Measurements from ENCODE around the gene HERC4. TPM values are rescaled to one million over a fixed set of nuclear protein-coding genes. Genes with fewer than 3 reads are reported as not detected.
"Not testable (repeated sequence)": the region's sequence is repeated elsewhere in the genome, so short reads cannot be mapped to it uniquely, and the experiment has no call there.

The HERC4 gene
- total RNA-seq, 1 donor from 2014 or later: 43.0 TPM

- intact Hi-C loops (cut with DNase I): no loop called here
- no peak for DNase-seq (ENCODE audit: low spot score)
These were observed 96.3 kb downstream of the HERC4 start for GRCh38 chr10:67978749-67979148.

DNA sequence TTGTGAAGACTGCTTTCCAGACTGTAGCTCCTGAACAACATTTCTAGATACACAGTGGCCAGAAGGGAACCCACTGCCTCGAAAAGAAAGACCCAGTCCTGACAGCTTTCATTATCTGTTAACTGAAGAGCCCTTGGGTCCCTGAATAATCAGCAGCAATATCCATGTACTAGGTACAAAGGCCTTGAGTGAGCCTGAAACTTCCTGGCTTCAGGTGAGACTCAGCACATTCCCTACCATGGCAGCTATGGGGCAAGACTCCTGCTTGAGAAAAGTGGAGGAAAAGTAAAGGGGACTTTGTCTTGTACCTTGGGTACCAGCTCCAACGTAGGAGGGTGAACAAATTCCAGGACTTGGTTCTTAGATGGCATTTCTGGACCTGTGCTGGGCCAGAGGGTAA, 97.8 kb downstream of the HERC4 start:
- DNase-seq (ENCODE audit: low spot score): no peak
- intact Hi-C loops (cut with DNase I): no loop called here

DNA sequence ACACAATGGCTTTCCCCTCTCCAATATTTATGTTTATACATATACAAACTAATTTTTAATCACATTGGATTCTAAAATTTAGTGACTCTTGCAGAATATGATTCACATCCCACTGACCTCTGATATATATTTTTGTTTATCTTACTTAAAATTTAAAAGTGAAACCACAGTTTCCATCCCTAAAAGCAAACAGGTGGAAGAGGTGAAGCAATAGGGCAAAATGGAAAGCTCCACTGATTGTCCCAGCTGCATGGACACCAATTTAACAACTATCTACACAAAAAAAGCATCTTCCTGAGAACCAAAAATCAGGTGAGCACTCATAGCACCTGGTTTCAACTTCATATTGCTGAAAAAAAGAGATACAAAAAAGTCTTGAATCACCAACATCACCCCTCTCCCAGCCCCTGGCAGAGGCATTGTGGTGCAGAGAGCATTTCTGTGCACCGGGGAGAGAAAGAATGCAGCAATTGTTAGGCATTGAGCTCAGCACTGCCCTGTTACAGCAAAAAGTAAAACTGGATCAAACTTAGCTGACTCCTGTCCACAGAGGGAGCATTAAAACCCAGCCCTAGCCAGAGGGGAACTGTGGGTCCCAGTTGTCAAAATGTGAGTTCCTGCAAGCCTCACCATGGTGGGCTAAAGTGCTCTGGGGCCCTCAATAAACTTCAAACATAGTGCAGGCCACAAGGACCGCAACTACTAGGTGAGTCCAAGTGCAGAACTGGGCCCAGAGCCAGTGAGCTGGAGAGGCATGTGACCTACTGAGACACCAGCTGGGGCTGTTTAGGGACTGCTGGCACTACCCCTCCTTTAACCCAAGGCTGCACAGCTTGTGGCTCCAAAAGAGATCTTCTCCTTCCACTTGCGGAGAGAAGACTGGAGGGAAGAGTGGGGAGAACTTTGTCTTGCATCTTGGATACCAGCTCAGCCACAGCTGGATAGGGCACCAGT, 98.5 kb downstream of the HERC4 start:
- intact Hi-C loops (cut with DNase I): no loop called here
- DNase-seq (ENCODE audit: low spot score): peak; percentile 79

- intact Hi-C loops (cut with DNase I): no loop called here
- DNase-seq (ENCODE audit: low spot score): no peak
These were observed 99.2 kb downstream of the HERC4 start for GRCh38 chr10:67975871-67976270.

DNA sequence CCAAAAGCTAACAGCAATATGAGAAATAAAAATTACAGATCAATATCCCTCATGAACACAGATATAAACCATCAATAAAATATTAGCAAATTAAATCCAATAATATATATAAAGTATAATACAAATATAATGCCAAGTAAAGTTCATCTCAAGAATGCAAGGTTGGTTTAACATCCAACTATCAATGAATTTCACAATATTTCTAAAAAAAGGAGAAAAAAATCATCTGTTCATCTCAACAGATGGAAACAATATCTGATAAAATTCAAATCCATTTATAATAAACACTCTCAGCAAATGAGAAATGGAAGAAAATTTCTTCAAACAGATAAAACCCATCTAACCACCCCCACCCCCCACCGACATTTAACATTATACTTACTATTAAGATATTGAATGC, 103.8 kb downstream of the HERC4 start:
- DNase-seq (ENCODE audit: low spot score): no peak
- intact Hi-C loops (cut with DNase I): no loop called here

DNA sequence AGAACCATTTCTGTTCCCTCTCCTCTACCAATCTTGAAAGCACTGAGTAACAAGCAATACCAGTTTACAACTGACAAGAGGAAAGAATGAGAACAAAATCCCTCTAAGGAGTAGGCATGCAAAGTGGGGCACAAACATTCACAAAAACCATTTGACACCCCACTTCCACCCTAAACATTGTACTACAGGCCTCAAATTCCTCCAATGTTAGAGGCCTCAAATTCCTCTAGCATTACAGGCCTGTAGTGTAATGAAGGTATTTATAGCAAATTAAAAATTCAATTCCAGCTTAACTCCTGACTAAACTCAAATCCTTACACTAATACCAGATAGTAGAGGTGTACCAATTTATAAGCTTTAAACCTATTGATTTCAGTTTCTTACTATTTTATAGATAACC, 105.2 kb downstream of the HERC4 start:
- intact Hi-C loops (cut with DNase I): no loop called here

GRCh38 chr10:67966035-67966434, 109.0 kb downstream of the HERC4 start:
- DNase-seq (ENCODE audit: low spot score); intact Hi-C loops (cut with DNase I): not testable (repeated sequence)

More for the DNA sequence above, 105.2 kb downstream of the HERC4 start:
- no peak for DNase-seq (ENCODE audit: low spot score)

- intact Hi-C loops (cut with DNase I): no loop called here
- no peak for DNase-seq (ENCODE audit: low spot score)
These were observed 109.6 kb downstream of the HERC4 start for GRCh38 chr10:67965456-67965855.

DNA sequence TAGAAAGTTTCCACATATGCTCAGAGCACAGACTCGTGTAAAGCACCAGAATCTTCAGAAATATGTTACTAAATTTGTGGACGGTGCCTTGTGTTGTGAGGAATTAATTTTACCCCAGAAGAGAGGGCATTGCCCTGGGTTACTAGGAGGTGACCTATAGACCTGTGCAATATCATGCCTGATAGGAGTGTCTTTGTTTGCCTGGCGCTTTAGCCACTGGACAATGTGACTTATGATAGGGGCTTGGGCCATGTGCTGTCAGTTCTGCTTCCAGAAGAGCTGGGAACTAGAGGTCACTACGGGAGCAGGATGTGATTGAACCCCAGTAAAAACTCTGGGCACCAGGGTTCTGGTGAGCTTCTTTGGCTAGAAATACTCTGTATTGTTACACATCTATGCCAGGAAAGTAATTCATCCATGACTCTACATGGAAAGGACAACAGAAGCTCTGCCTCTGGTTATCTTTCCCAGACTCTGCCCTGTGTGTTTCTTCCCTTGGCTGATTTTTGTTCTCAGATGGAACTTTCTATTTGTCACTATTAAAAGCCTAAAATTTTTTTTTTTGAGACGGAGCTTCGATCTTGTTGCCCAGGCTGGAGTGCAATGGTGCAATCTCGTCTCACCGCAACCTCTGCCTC, 115.1 kb downstream of the HERC4 start:
- intact Hi-C loops (cut with DNase I): no loop called here
- DNase-seq (ENCODE audit: low spot score): no peak

- DNase-seq (ENCODE audit: low spot score): no peak
- intact Hi-C loops (cut with DNase I): no loop called here
These were observed 119.5 kb downstream of the HERC4 start for GRCh38 chr10:67955614-67956013.

DNA sequence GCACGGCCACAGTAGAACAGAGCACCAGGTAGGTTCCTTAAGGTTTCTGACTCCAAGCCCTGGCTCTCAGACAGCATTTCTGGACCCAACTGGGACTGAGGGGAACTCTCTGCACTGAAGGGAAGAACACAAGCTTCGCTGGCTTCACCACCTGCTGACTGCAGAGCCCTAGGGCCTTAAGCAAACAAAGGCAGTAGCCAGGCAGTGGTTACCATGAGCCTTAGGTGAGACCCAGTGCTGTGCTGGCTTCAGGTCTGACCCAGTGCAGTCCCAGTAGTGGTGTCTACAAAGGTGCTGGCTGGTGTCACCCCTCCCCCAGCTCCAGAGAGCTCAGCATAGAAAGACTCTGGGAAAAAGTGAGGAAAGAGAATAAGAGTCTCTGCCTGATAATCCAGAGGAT, 131.2 kb downstream of the HERC4 start:
- intact Hi-C loops (cut with DNase I): no loop called here
- no peak for DNase-seq (ENCODE audit: low spot score)

GRCh38 chr10:67936416-67936815, 138.7 kb downstream of the HERC4 start:
- no peak for DNase-seq (ENCODE audit: low spot score)

GRCh38 chr10:67935223-67935622, 139.9 kb downstream of the HERC4 start:
- intact Hi-C loops (cut with DNase I): no loop called here
- DNase-seq (ENCODE audit: low spot score): no peak

More at GRCh38 chr10:67936416-67936815, 138.7 kb downstream of the HERC4 start:
- intact Hi-C loops (cut with DNase I): no loop called here

- intact Hi-C loops (cut with DNase I): no loop called here
- DNase-seq (ENCODE audit: low spot score): no peak
These were observed 140.7 kb downstream of the HERC4 start for GRCh38 chr10:67934336-67934735.

DNA sequence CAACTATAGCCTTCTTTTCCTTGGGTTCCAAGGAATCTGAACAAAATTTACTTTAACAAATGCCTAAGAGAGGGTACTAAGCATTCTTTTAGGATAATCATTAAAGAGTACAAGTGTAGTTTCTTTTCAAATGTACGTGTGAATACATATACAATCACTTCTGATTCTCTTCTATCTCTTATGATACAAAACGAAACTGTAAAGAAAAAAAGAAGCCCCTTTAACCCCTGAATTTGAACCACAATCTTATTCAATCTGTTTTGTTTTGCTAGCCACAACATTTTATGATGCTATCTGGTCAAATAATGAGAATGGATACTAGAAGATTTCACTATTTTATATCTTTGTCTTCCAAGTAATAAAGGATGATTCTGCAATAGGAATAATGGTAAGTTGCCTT, 141.9 kb downstream of the HERC4 start:
- intact Hi-C loops (cut with DNase I): no loop called here
- no peak for DNase-seq (ENCODE audit: low spot score)

DNA sequence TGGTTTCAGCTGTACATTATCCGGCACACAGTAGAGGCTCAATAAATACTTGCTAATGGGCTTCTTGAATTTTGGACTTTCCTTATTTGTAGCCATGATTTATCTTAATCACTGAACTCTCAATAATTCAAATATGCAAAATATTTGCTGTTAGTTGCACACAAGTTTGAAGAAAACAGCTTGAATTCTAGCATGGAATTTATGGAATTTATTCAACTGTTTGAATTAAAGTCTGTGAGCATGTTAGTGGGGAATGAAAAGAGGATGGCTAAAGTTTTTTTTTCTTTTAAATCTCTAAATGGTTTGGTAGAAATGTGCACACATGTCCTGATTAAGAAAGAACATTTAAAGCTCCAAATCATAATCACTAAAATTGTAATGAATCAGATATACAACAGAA, 148.1 kb downstream of the HERC4 start:
- DNase-seq (ENCODE audit: low spot score): no peak
- intact Hi-C loops (cut with DNase I): no loop called here

DNA sequence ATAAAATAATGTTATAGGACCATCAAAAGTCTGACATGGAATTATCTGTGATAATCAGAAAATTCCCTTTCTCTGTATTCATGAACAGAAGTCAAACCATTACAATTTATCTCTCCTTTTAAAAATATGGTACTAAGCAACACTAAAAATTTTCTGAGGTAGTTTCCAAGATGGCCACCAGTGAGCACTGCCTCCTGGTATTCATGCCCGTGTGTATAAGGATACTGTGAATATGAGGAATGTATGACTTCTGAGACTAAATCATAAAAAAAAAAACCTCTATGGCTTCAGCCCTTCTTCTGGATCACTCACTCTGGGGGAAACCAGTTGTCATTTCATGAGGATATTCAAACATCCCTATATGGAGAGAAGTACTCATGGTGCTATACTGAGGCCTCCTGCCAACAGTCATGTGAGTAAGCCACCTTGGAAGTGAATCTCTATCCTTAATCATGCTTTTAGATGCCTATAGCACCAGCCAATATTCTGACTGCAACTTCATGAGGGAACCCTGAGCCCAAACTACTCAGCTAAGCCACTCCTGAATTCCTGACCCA, 149.6 kb downstream of the HERC4 start:
- DNase-seq (ENCODE audit: low spot score): no peak
- intact Hi-C loops (cut with DNase I): no loop called here

- intact Hi-C loops (cut with DNase I): no loop called here
- no peak for DNase-seq (ENCODE audit: low spot score)
These were observed 150.9 kb downstream of the HERC4 start for GRCh38 chr10:67924136-67924535.

DNA sequence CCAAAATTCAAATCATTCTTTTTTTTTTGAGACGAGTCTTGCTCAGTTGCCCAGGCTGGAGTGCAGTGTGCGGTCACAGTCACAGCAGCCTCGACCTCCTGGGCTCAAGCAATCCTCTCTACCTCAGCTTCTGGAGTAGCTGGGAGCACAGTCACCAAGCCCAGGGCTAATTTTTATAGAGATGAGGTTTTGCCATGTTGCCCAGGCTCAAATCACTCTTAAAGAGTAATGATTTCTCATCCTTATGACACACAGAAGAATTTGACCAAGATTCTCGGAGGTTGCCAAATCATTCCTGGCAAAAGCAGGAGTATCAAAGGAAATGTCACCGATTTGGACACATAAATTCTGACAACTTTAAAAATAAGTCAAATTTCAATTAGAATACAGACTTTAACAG, 151.5 kb downstream of the HERC4 start:
- intact Hi-C loops (cut with DNase I): no loop called here

DNA sequence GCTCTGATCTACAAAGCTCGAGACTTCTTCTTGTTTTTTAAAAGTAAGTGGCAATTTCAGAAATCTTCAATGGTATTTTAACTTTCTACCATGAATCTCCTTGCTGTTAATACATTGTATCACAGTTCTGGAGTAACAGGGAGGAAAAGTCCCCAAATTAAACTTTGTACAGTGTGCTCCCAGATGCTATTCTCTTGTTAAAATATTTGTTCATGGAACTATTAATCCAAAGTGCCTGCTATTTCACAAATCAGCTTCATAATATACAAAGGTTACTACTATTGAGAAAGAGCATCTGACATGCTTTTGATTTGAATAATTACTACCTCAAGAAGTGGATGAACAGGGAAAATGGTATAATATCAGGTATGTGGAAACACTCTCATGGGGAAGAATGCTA, 154.0 kb downstream of the HERC4 start:
- intact Hi-C loops (cut with DNase I): no loop called here

More for the DNA sequence above, 151.5 kb downstream of the HERC4 start:
- DNase-seq (ENCODE audit: low spot score): no peak

GRCh38 chr10:67917679-67918078, 157.4 kb downstream of the HERC4 start:
- intact Hi-C loops (cut with DNase I): no loop called here
- DNase-seq (ENCODE audit: low spot score): no peak

More for the DNA sequence above, 154.0 kb downstream of the HERC4 start:
- no peak for DNase-seq (ENCODE audit: low spot score)

Data from cardiac septum (tissue), 1 donor.